OCI-LY7 (cell line): ENCODE data around the gene KLHL24.

Experiments used
- EZH2phosphoT487 ChIP-seq: fragments of 200-600 bp; sonication (generic); IDR thresholded peaks from 2 replicates; pipeline ENCODE4 v1.6.1; 2018; ENCODE audit warnings: low read depth, borderline replicate concordance, mild to moderate bottlenecking, mixed run types, antibody characterized with exemption, low read length, moderate library complexity, mixed read lengths
- TF ChIP-seq, protein P1 (sequence below): fragments of 200-600 bp; sonication (generic); conservative IDR thresholded peaks from 2 replicates; pipeline ENCODE4 v1.5.1; 2014; ENCODE audit warnings: mild to moderate bottlenecking, antibody characterized with exemption, low read length, moderate library complexity, mixed read lengths

GRCh38 chr3:183733553-183733952 lies 98.1 kb downstream of the KLHL24 start:
- TF ChIP-seq, protein P1, sequence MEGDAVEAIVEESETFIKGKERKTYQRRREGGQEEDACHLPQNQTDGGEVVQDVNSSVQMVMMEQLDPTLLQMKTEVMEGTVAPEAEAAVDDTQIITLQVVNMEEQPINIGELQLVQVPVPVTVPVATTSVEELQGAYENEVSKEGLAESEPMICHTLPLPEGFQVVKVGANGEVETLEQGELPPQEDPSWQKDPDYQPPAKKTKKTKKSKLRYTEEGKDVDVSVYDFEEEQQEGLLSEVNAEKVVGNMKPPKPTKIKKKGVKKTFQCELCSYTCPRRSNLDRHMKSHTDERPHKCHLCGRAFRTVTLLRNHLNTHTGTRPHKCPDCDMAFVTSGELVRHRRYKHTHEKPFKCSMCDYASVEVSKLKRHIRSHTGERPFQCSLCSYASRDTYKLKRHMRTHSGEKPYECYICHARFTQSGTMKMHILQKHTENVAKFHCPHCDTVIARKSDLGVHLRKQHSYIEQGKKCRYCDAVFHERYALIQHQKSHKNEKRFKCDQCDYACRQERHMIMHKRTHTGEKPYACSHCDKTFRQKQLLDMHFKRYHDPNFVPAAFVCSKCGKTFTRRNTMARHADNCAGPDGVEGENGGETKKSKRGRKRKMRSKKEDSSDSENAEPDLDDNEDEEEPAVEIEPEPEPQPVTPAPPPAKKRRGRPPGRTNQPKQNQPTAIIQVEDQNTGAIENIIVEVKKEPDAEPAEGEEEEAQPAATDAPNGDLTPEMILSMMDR: no peak
- TF ChIP-seq EZH2phosphoT487: no peak
